ENCODE data around the gene CORO2B.

The CORO2B gene

DNA sequence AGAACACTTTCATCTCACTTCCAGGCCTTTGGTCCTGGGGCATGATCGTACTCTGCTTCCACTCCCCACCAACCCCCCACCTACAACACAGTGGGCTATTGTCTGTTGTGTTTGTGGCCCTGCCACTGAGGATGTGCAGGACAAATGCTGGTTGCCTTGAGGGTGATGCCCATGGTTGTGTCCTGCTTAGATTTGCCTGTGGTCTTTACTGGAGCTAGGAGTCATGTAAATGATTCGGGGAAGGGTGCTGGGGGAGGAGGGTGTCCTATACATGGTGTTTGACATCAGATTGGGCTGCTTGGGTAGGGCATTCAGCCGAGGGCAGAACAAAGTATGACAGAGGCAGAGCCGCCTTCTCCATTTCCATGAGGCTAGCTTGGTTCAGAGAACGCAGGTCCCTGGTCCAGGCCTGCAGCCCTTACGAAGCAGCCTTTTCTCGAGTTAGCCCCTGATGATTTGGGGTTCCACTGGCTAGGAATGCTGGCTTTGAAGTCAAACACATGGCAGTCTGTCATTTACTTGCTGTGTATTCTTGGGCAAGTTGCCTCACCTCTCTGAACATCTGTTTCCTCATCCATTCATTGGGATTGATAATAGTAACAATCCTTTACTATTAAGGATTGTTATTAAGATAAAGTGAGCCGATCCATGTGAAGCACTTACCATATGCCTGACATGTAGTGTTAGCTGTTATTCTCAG, 6.9 kb downstream of the CORO2B start:
- H3K4me3 ChIP-seq (ENCODE audit: low read length) = no peak overlapping the region
- no peak for TF ChIP-seq CTCF (conservative IDR thresholded peaks at IDR 0.05; ENCODE audit: low read length)
- no peak for DNase-seq (ENCODE audit: low read depth)

DNA sequence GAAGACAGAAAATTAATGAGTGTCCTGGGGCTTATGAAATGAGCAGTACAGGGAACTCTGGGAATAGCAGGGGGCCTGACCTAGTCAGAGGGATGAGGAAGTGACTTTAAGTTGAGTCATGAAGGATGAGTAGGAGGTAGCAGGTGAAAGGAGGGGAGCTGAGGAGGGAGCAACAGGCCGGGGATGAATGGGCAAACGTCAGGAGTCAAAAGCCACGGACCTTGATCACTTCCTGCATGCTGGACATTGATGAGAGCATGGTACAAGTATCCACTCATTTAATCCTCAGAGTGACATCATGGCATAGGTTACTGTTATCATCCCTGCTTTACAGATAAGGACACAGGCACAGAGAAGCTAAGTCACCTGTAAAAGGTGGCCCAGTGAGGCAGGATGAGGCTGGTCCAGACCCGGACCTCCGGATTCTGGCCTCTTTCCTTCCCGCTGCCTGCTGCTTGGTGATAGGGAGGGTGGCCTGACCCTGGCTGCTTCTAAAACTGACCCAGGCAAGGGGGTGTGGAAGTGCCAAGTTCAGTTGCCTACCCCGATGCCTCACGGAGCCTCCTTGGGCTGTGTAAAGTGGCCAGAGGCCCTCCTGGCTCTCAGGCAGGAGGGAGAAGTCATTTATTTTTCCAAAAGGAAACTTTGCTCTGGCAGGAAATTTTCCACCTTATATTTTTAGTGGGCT, 7.6 kb downstream of the CORO2B start:
- DNase-seq (ENCODE audit: low read depth) = peak; percentile 64
- no peak for TF ChIP-seq CTCF (conservative IDR thresholded peaks at IDR 0.05; ENCODE audit: low read length)
- H3K4me3 ChIP-seq (ENCODE audit: low read length) = no peak overlapping the region

GRCh38 chr15:68587769-68588385, 9.1 kb downstream of the CORO2B start:
- no peak overlapping the region for H3K4me3 ChIP-seq (ENCODE audit: low read length)
- DNase-seq (ENCODE audit: low read depth) = no peak
- no peak for TF ChIP-seq CTCF (conservative IDR thresholded peaks at IDR 0.05; ENCODE audit: low read length)

- no peak overlapping the region for H3K4me3 ChIP-seq (ENCODE audit: low read length)
- DNase-seq (ENCODE audit: low read depth) = peak; percentile 22
- TF ChIP-seq CTCF (conservative IDR thresholded peaks at IDR 0.05; ENCODE audit: low read length) = no peak
Observed at GRCh38 chr15:68589053-68589452, 10.3 kb downstream of the CORO2B start.

DNA sequence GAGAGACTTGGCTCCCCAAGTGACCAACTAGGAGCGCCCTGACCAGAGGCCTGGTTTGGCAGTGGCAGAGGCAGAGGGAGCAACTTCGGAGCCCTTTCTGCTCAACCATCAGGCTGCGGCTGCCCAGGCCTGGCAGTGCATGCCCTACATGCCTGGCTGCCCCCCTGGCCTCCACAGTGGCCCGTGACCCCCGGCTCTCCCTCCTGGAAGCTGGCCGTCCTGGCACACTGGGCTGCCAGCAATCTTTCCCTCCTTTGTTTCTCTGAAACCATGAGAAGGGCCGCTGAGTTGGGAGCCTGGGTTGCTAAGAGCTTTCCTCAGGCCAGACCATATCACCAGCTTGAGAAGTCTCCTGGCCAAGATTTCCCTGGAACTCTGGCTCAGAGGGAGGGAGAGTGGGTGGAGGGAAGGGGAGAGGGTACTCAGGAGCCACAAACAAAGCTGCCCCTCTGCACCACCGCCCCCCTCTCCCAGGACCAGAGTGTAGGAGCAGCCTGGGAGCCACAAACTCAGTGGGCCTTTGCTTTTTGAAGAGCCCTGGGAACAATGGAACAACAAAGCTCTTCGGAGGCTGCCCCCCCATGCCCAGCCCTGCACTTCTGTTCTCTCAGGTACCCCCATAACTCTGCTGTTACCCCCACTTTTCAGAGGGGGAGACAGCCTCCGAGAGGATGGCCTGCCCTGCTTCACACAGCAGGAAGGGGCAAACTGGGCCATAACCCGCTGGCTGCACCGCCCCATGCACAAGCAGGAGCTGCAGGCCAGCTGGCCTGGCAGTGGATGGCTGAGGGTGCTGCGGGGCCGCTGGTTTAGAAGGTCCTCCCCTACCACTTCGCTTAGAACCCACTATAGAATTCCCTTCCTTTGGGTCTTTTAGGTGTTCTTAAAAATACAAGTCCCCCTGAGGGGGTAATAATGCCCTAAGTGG, 11.3 kb downstream of the CORO2B start:
- TF ChIP-seq CTCF (conservative IDR thresholded peaks at IDR 0.05; ENCODE audit: low read length) = no peak
- H3K4me3 ChIP-seq (ENCODE audit: low read length) = no peak overlapping the region
- DNase-seq (ENCODE audit: low read depth) = no peak

- no peak overlapping the region for H3K4me3 ChIP-seq (ENCODE audit: low read length)
- TF ChIP-seq CTCF (conservative IDR thresholded peaks at IDR 0.05; ENCODE audit: low read length) = no peak
- DNase-seq (ENCODE audit: low read depth) = no peak
Observed at GRCh38 chr15:68590721-68591389, 12.1 kb downstream of the CORO2B start.
